HUDEP-2 (cell line): ENCODE measurements around the gene SCNN1A.

Source experiments
- DNase-seq, 76 experiments: peaks; one replicate each; lab custom pipeline; 2025; ENCODE audit not compliant: unreplicated experiment in 76 of 76; lab: John Stamatoyannopoulos, UW

The SCNN1A gene

DNA sequence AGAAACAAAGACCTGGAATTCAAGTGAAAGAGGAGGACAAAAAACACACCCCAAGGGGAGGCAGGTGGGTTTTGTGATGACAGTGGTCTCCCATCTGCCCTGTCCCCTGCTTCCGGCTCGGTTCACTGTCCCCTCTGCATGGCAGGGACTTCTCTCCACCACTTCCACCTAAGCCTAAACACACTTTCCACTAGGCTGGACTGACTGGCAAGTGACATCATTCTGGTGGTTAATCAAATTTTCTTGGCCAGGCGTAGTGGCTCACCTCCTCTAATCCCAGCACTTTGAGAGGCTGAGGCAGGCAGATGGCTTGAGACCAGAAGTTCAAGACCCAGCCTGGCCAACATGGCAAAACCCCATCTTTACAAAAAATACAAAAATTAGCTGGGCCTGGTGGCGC lies 53.0 kb downstream of the SCNN1A start:
- no peak for DNase-seq

DNA sequence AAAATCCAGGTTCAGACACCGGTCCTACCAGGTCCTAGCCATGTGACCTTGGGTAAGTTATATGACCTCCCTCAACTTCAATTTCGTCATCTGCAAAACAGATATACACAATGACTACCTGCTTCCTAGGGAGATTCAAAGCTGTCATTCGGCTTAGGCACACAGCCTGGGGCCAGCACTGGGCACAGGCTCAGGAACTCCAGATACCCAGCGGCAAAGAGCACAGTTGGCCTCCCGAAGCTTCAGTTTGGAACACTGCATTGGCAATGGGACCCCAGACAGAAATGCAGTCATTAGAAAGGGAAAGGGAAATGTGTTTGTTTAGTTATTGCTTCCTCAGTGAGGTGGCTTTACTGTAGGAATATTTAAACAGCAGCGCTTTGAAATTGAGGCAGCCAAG lies 53.5 kb downstream of the SCNN1A start:
- DNase-seq: no peak

DNA sequence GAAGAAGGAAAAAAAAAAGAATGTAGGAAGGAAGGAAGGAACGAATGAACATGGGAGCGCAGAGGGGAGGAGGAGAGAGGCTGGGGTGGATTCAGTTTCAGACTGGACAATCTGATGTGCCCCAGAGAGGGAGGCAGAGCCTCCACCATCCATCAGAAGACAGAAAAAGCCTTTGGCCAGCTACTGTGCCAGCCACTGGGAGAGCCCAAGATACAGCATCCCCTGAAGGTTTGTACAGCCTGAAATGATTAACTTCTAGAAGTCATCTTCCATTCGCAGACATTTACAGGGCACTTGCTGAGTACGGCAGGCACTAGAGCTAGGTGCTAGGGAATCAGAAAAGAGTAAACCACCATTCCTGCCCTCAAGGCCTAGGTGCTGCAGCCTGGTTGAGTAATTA lies 55.9 kb downstream of the SCNN1A start:
- no peak for DNase-seq

DNA sequence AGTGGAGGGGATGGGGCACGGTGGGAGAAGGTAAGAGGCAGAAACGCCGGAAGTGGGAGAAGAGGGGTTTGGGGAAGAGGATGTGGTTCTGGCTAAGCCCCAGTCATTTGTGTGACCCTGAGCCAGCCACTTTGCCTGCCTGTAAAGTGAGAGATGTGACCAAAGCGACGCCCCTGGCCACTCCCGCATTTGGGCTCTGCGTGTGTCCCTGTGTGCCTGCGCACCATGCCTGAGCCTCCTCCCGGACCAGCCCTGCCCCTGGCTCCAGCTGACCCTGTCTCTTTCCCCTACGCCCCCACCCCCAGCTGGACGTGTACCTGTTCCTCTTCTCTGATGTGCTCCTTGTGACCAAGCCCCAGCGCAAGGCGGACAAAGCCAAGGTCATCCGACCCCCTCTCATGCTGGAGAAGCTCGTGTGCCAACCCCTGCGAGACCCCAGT lies 56.9 kb downstream of the SCNN1A start:
- DNase-seq: no peak

DNA sequence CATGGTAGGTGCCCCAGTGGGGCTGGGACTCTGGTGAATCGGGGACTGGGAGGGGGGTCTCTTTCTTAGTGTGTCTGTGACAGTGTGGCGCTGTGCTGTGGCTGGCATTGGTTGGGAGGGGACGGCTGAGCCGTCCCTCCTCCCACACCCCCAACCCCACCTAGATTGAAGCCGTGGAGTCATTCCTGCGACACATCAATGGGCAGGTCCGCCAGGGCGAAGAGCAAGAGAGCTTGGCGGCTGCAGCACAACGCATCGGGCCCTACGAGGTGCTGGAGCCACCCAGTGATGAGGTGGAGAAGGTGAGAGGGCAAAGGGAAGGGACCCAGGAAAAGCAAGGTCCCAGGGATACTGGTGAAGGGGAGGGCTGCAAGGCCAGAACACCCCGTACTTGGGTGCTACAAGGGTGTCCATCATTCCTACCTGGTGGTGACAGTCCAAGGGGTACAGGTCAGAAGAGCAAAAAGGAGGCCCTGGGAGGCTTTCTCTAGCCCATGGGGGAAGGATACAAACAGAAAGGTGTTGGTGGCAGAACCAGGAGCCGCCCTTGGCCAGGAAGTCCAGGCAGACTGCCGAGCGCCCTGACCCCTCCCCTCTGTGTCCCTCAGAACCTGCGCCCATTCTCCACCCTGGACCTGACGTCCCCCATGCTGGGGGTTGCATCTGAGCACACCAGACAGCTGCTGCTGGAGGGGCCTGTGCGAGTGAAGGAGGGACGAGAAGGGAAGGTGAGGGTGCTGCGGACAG lies 57.5 kb downstream of the SCNN1A start:
- no peak for DNase-seq

DNA sequence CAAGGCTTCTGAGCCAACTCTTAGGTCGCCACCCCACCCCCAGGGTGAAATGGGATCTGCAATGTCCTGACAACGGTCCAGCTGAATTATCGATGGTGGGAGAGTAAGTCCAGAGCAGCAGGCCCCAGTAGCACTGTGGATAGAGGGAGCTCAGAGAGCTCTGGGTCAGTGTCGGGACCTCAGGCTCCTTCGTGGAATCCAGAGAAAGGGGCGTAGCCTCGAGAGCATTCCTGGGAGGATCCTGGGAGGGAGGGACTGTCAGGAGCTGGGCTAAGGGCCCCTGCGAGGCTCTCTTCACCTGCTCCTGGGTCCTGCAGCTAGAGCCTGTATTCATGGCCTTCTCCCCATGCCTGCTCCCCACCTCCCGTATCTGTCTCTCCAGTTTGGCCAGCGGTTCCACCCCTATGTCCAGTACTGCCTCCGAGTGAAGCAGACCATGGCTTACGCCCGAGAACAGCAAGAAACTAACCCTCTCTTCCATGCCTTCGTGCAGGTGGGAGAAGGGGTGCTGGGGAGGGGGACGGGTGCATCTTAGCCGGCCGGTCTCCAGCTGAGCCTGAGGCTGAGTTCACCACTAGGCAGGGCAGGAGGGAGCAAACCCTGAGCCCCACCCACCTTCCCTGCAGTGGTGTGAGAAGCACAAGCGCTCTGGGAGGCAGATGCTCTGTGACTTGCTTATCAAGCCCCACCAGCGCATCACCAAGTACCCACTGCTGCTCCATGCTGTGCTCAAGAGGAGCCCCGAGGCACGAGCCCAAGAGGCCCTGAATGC lies 58.3 kb downstream of the SCNN1A start:
- DNase-seq: peak in 6 of 76 experiments; percentile 10 to 39 (median 32)

DNA sequence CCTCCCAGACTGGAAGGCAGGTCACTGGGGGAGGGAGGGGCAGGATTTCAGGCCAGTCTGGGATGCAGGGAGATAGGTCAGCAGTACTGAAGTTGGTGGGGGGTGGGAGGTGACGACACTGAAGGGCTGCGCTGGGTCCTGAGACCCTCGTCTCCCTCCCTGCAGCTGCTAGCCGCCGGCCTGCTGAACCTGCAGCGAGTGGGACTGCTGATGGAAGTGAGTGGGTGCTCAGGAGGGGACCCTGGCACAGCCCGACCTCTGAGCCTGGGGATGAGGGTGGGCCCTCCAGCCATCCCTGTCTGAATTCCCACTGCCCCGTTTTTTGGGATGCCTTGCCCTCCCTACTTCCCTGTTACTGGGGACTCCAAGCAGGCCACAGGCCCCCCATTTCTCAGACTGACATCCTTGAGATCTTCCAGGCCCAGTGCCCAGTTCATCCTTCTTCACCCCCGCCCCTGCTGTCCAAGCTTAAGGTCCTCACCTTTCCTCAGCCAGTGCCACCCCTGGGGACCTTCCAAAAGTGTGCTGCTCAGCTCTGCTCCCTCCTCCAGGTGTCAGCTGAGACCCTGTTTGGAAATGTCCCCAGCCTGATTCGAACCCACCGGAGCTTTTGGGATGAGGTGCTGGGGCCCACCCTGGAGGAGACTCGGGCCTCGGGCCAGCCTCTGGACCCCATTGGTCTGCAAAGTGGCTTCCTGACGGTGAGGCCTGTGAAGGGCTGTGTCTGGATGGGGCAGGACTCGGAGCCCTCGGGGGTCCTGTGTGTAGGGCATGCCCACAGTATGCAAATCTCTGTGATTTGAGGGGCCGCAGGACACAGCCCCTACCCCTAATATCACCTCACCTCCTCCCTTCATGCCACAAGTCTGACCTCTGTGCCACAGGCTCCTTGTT lies 59.4 kb downstream of the SCNN1A start:
- no peak for DNase-seq

DNA sequence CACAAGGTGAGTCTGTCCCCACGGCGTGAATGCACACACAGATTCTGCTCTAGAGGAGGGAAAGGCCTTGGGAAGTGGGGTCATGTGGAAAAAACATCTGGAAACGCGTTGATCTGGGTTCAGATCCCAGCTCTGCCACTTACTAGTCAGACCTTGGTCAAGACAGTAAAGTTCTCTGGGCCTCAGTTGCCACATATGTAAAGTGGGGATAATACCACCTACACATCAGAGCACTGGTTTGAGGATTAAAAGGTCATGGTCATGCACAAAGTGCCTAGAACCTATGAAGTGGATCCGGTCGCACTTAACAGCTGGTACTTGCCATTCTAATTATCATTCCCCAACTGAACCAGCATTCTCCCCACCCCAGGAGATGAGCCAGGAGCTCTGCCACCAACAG lies 60.2 kb downstream of the SCNN1A start:
- DNase-seq: no peak

DNA sequence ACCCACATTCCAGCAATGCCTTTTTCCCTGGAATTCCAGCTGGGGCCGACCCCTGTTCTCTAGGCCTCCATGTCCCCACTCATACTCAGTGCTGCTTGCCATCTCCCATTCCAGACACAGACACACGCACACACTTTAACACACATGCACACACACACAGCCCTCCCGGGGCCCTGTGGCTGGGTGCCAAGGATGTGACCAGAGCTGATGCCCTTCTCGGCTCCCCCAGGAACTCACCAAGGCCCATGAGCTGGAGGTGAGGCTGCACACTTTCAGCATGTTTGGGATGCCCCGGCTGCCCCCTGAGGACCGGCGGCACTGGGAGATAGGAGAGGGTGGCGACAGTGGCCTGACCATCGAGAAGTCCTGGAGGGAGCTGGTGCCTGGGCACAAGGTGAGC lies 60.6 kb downstream of the SCNN1A start:
- DNase-seq: no peak

DNA sequence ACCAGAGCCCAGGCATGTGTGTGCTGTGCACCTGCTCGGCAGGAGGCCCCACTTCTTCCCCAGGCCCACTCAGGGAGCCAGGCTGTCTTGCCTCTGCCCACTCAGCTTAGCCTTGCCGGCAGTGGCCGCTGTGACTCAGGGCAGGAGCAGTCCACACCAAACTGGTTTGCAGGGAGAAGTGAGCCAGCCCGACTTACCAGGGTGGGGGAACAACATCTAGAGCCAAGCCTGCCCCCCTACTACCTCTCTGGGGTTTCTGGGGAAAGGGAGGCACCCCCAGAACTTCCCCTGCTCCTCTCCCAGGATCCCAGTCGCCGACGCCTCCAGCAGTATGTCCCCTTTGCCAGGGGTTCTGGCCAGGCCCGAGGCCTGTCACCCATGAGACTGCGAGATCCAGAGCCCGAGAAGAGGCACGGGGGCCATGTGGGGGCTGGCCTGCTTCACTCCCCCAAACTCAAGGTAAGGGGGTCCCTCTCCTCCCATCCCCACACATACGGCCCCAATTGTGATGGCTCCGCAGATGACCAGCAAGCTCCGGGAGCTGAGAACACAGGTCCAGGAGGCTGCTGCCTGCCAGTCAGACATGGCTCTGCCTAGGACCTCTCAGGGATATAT lies 61.9 kb downstream of the SCNN1A start:
- DNase-seq: no peak

DNA sequence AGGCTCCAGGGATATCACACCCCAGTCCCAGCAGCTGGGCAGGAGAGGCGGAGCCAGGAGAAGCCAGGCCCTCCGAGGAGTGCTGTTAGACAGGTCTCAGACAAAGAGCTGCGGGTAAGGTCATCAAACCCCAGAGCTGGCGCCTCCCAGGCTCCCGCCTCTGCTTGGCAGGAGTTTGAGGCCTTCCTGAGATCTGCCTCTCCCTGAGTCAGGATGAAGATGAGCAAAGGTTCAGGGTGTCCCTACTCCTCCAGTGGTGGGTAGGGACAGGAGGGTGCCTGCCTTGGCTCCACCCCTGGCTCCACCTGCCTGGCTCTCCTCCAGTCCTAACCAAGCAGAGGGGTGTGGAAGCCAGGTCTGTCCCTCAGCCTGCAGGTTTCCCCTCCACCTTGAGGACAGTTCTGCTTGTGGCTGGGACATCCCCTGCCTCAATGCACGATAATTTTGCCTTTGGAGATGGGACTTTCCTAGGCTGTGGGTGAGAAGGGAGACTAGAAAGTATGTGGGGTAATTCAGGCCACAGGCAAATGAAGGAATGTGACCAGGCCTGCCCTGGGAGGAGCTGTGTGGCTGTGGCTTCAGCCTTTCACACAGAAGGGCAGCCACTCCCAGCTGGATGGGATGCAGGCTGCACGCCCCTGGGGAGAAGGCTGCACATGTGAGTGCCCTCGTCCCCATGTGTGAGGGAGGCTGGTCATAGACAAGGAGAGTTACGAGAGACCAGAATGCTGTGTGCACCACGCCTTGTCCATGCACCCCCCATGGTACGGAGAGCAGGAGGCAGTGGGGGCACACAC lies 62.6 kb downstream of the SCNN1A start:
- peak in 1 of 76 experiments; percentile 2 for DNase-seq

DNA sequence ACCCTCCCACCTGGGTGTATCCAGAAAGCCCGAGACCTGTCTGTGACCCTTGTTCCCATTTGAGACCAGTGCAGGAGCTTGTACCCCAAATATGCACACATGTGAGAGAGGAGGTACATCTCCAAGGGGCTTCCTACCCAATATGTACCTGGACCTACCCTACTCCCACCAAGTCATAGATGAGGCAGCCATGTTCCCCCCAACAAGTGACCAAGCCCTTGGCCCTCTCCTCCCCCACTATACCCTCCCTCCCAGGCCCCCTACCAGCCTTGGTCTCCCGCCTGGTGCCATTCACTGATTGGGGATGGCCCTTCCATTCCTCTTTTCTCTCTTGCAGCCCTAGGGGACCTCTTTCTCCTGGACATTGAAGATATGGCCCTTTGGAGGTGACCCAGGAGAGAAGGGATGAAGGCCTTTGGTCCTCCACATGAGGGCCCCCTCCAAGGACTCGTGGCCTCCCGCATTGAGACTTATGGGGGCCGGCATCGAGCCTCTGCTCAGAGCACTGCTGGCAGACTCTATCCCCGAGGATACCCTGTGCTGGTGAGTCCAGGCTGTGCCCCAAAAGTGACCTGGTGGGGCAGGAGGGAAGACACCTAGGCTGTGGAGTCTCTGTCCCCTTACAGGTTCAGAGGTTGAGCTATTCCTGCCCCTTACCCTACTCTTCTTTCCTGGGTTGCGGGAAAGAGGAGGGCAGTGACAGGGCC lies 63.4 kb downstream of the SCNN1A start:
- no peak for DNase-seq

DNA sequence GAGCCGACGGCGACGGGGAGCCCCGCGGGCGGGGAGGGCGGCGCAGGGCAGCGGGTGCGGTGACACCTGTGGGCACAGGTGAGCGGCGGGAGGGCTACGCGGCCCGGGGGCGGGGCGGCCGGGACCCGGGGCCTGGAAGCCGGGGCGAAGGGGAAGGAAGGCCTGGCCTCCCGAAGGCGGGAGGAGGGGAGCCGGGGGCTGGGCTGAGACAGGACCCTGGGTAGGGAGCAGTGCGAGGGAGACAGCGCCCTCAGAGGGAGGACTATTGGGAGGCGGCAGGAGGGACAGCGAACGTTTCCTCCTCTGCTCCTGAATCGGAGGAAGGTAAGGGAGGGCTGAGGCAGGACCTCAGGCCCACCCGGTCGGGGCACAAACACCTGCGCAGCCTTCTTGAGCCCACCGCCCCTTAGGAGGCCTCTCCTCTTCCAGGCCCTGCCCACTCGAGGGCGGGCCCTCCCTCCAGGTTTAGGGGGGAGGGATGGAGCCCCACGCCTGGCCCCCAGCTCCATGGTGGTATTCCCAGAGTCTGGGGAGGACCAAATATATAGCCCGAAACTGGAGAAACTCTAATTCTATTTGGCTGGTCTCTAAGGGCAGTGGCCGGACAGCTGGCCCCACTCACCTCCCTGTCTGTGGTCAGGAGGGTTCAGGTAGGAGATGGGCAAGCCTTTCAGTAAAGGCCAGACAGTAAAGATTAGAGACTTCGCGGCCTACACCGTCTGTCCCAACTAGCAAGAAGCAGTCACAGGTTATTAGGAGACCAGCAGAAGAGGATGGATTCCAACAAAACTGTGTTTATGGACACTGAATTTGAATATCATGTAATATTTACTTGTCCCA lies 64.4 kb downstream of the SCNN1A start:
- DNase-seq: no peak

DNA sequence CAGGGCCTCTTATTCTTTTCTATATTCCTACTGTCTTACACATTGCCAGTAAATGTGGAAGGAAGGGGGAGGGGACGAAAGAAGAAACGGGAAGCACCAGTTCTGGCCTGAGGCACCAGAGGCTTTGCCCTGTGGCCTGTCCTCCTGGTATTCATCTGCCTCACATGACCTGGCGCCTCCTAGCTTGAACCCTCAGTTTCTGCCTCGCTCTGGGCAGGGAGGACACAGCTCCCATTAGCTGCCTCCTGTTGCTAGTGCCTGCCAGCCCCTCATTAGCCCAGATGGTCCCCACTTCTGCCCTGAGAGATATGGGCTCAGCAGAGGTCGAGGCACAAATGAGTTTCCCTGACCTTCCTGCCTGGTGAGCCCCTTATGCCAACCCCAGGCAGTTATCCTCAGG lies 67.8 kb downstream of the SCNN1A start:
- DNase-seq: no peak

DNA sequence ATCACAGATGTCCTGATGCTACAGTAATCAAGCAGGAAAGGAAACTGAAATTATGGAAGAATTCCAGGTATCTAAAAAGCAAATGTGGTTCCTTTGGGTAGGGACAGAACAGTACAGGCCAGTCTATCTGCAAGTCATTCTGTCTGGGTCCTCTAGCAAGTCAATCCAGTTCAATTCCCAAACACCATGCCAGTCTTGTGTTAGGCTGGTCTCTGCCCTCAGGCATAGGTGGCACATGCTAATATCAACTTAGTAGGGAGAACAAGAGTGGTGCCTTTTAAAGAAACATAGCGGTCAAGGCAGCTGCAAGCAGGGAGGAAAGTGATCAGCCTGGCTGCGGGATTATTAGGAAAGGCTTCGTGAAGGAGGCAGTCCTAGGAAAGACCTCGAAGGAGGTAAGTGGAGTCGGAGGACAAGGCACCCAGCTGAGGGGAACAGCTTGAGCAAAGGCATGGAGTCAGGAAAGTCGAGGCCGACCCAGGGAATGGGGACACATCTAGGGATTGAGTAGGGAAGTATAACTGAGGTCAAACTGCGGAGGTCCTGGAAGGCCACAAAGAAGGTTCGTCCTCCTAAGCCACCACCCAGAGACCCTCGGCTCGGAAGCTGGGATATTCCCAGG lies 68.7 kb downstream of the SCNN1A start:
- no peak for DNase-seq

DNA sequence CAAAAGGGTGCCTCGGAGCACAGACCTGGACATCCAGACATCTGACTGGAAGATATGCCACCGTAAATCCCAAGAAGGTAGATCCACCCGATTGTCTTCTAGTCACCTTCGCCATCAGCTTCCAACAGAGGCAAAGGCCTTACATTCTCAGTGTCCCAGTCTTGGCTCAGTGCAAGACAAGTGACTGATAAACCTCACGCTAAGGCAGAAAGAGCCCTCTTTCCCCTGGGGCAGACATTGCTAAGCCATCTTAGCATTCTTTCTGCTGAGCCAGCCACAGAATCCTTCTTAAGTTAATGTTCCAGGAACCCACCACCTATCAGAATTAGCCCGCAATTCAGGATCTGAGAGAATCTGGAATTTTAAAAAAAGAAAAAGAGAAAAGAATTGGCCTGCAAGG lies 69.2 kb downstream of the SCNN1A start:
- DNase-seq: no peak

DNA sequence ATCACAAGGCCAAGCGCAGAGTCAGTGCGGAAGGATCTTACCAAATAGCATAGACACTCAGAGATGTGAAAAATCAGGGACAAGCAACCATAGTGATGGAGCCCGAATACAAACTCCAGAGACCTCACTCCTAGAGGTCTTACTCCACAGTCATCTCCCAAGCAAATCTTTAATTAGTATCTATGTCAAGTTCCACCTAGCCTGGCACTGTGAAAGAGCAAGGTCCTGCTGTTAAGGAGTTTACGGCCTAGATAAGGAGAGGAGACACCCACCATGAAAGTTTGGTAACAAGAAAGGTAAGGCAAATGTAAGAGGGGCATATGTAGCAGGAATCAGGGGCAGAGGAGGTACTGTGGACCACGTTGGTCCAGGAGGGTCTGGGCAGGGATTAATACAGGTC lies 72.3 kb downstream of the SCNN1A start:
- DNase-seq: no peak

DNA sequence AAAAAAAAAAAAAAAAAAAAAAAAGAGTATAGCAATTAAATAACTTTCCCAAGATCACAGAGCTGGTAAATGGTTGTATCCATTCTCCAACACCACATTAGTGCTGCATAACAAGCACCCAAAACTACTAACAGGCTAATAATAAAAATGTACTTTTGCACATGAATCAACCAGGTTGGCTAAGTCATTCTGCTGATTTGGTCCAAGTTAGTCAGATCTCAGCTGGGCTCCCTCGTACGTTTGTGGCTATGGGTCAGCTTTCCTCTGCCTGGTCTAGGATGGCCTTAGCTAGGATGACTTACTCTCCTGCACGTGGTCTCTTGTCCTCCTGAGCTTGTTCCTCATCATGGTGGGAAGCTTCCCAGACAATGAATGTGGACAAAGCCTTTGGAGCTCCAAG lies 72.7 kb downstream of the SCNN1A start:
- no peak for DNase-seq
